LNCaP clone FGC (cell line): ENCODE results near the gene MDM1.

Source experiments
- DNase-seq: peaks from one replicate; pipeline ENCODE4 v3.0.0-alpha.2; 2011; ENCODE audit warnings: low read depth
- H3K4me3 ChIP-seq: 2 replicates; pipeline ENCODE4 v1.5.1; 2011; ENCODE audit warnings: mild to moderate bottlenecking, low read depth, low read length, control low read depth
- CTCF ChIP-seq: IDR thresholded peaks from 2 replicates; pipeline ENCODE4 v1.5.1; 2012; ENCODE audit warnings: mild to moderate bottlenecking; ENCODE audit not compliant: control insufficient read depth, insufficient read depth; ENCODE audit errors: extremely low read depth

The MDM1 gene

GRCh38 chr12:68327896-68328295 is 4.3 kb downstream of the MDM1 start:
- no peak for DNase-seq
- no peak for TF ChIP-seq CTCF
- H3K4me3 ChIP-seq, result no peak overlapping the region

DNA sequence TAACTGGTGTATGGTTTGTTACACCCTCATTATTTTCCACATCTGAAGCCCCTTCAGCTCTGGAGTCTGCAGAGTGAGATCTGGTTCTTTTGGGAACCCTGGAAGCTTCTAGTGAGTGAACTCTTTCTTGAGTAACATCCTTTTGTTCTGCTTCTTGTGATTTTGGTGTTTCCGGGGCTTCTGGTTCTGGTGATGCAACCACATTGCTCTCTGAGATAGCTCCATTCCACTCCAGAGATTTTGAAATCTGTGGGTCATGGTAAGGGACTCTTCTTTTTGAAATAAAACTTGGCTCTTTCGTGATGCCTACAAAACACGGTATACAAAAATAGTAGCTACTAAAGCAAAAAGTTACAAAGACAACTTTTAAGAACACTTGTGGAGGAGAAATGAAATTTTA is 5.4 kb downstream of the MDM1 start:
- TF ChIP-seq CTCF, result no peak
- no peak for DNase-seq
- H3K4me3 ChIP-seq, result no peak overlapping the region

- TF ChIP-seq CTCF, result no peak
- H3K4me3 ChIP-seq, result no peak overlapping the region
- DNase-seq, result no peak
These were observed 6.2 kb downstream of the MDM1 start for GRCh38 chr12:68325966-68326365.

- DNase-seq, result no peak
- no peak for TF ChIP-seq CTCF
These were observed 7.6 kb downstream of the MDM1 start for GRCh38 chr12:68324531-68324930.

DNA sequence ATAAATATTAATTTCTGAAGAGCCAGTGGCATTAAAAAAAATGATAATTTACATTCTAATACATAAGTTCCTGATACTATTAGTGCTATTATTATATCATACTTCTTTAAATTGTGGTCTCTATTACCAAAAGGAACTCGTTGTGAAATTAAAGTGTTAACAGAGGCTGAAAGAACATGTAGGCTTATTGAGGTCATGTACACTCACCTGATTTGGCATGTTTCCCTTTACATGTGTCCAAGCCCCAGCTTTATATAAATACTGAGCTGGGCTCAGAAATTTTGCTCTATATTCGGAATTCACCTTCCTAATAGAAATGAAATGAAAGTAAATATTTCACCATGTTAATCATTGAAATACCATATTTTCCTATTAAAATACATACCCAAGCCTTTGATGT is 11.0 kb downstream of the MDM1 start:
- DNase-seq, result no peak
- H3K4me3 ChIP-seq, result no peak overlapping the region
- TF ChIP-seq CTCF, result no peak

More at GRCh38 chr12:68324531-68324930, 7.6 kb downstream of the MDM1 start:
- no peak overlapping the region for H3K4me3 ChIP-seq

DNA sequence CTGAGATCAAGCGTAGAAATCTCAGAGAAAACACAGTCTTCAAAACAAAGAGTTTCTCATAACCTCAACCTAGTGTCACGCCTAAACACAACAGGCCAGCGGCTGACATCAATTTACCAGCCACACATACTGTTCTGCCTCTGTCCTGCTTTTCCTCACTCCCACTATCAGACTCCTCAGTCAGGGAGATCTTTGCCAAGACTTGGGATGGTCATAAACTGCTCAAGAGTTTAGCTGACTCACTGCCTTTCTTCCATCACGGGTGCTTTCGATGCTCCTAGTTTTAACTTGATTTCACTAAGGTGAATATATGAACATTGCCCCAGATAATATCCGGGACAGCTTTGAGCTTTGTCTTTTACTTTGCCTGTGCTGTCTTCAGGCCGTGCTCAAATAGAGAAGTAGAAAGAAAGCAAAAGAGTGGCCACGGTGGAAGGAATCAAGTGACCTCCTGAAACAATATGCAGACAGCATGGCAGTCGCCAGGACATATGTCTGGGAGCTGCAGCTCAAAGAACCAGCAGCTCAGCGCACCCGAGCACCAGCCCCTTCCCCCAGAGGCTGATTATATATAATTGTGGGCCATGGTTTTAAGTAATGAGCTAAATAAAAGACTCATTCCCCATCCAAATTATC is 12.1 kb downstream of the MDM1 start:
- no peak overlapping the region for H3K4me3 ChIP-seq
- no peak for DNase-seq
- TF ChIP-seq CTCF, result no peak

- peak; percentile 51 for TF ChIP-seq CTCF
- no peak for DNase-seq
- no peak overlapping the region for H3K4me3 ChIP-seq
These were observed 15.0 kb downstream of the MDM1 start for GRCh38 chr12:68317047-68317667.
